ENCODE measurements around the gene RANBP10. TPM values are rescaled to one million over a fixed set of nuclear protein-coding genes. Genes with fewer than 3 reads are reported as not detected.

RANBP10 gene
- polyA plus RNA-seq, 2 of the 4 experiments (the other 2 are of a cell fraction), result 7.5 to 9.8 TPM

GRCh38 chr16:67790071-67790470, 16.3 kb downstream of the RANBP10 start:
- no peak overlapping the region for H3K4me2 ChIP-seq
- no peak for FAIRE-seq
- ChIA-PET POLR2A (no interaction called here), CTCF (no interaction called here)
- ATAC-seq, result no peak
- no peak for DNase-seq (ENCODE audit: low read depth in 1 of 2, low spot score in 1 of 2)
- no peak overlapping the region for H3K4me3 ChIP-seq
- no peaks in the 10 kb centered on the region for H3K9me3 ChIP-seq
- H3K4me1 ChIP-seq, result no peaks in the 10 kb centered on the region
- TF ChIP-seq KDM5A (IDR thresholded peaks at IDR 0.05) (no peak), NR3C1 (IDR thresholded peaks at IDR 0.05) (no peak), CTCF (IDR thresholded peaks at IDR 0.05) (no peak), HEYL (CRISPR knock-in tag; IDR thresholded peaks at IDR 0.05) (no peak), HOXB13 (CRISPR knock-in tag; IDR thresholded peaks at IDR 0.05; ENCODE audit: low read depth) (no peak), ESRRA (IDR thresholded peaks at IDR 0.05; ENCODE audit: borderline replicate concordance, low read length) (no peak), SREBF2 (IDR thresholded peaks at IDR 0.05) (no peak), BCL3 (IDR thresholded peaks at IDR 0.05) (no peak), HOXB5 (CRISPR knock-in tag; IDR thresholded peaks at IDR 0.05) (no peak), FOSB (CRISPR knock-in tag; IDR thresholded peaks at IDR 0.05) (no peak), NFE2L2 (conservative IDR thresholded peaks at IDR 0.05; ENCODE audit: low read length) (no peak), E2F6 (IDR thresholded peaks at IDR 0.05; ENCODE audit: borderline replicate concordance, low read depth) (no peak), PHF8 (IDR thresholded peaks at IDR 0.05; ENCODE audit: borderline replicate concordance, low read depth) (no peak), FOSL2 (IDR thresholded peaks at IDR 0.05) (no peak), FOSL2 (CRISPR knock-in tag; IDR thresholded peaks at IDR 0.05) (no peak), HMGXB4 (CRISPR knock-in tag; IDR thresholded peaks at IDR 0.05; ENCODE audit: borderline replicate concordance) (no peak), CBX2 (IDR thresholded peaks at IDR 0.05; ENCODE audit: borderline replicate concordance, low read depth) (no peak), MAFK (IDR thresholded peaks at IDR 0.05; ENCODE audit: partially characterized antibody) (no peak)
- no peak overlapping the region for H3K27ac ChIP-seq

GRCh38 chr16:67786491-67786890, 19.9 kb downstream of the RANBP10 start:
- CTCF ChIA-PET, result interaction anchor here (0.8 to 1.6 kb wide), 3 partner anchors 13 to 113 kb away, joined by 3 to 4 read pairs (median 3); no protein-coding TSS in a partner anchor
- no peak for ATAC-seq
- 87% methylated on average over 5 of the region's 5 CpGs for WGBS (ENCODE audit: missing lambda C conversion rate)

More at GRCh38 chr16:67786491-67786890, 19.9 kb downstream of the RANBP10 start:
- POLR2A ChIA-PET, result no interaction called here
- Histone ChIP-seq H3K27ac (no peak overlapping the region), H3K9me3 (no peaks in the 10 kb centered on the region), H3K4me2 (no peak overlapping the region), H3K4me3 (no peak overlapping the region), H3K4me1 (no peaks in the 10 kb centered on the region)
- DNase-seq (ENCODE audit: low read depth in 1 of 2, low spot score in 1 of 2), result no peak
- no peak for TF ChIP-seq ZC3H11A (IDR thresholded peaks at IDR 0.05)
- no peak for TF ChIP-seq RAD21 (conservative IDR thresholded peaks at IDR 0.05 in 1 of 2, IDR thresholded peaks at IDR 0.05 in 1 of 2)
- no peak for TF ChIP-seq MYC (IDR thresholded peaks at IDR 0.05; ENCODE audit: borderline replicate concordance, low read length)
- TF ChIP-seq RCOR1 (IDR thresholded peaks at IDR 0.05; ENCODE audit: low read depth, low read length), result no peak
- no peak for TF ChIP-seq FOSL2 (IDR thresholded peaks at IDR 0.05)
- no peak for TF ChIP-seq FOSL2 (CRISPR knock-in tag; IDR thresholded peaks at IDR 0.05)
- TF ChIP-seq NPAS2 (CRISPR knock-in tag; IDR thresholded peaks at IDR 0.05; ENCODE audit: borderline replicate concordance), result no peak
- TF ChIP-seq MAFK (IDR thresholded peaks at IDR 0.05; ENCODE audit: partially characterized antibody), result no peak
- TF ChIP-seq EP300 (IDR thresholded peaks at IDR 0.05), result no peak
- no peak for FAIRE-seq

Measured in A549 (cell line).